Measurements from ENCODE around the gene LIPH.

Gene LIPH

DNA sequence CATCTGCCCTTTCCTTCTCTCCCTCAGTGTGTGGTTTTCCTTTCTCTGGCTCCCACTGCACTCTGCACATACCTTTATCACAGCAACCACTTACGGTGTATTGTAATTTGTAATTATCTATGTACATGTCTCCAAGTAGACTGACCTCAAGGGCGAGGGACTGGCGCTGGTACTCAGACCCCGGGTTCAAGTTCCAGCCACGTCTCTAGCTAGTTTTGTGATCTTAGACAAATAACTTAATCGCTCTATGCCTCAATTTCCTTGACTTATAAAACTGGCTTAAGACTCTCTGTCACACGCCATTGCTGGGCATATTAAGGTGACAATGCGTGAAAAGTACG is 33.1 kb upstream of the LIPH start:
- H3K27ac ChIP-seq = peak overlapping the region; percentile 97
- no peaks in the 10 kb centered on the region for H3K27me3 ChIP-seq
- no peaks in the 10 kb centered on the region for H3K9me3 ChIP-seq
- peaks cover 18 to 24% of the 10 kb centered on the region in 2 experiments for H3K4me1 ChIP-seq (ENCODE audit: control insufficient read depth in 1 of 2, insufficient read depth in 1 of 2, low read depth in 1 of 2, low read length in 1 of 2)
- peaks cover 4% of the 10 kb centered on the region for H3K36me3 ChIP-seq
- peak overlapping the region; percentile 88 to 95 for H3K4me3 ChIP-seq (ENCODE audit: low read depth in 1 of 2, low read length in 1 of 2)
- TF ChIP-seq, protein P1, sequence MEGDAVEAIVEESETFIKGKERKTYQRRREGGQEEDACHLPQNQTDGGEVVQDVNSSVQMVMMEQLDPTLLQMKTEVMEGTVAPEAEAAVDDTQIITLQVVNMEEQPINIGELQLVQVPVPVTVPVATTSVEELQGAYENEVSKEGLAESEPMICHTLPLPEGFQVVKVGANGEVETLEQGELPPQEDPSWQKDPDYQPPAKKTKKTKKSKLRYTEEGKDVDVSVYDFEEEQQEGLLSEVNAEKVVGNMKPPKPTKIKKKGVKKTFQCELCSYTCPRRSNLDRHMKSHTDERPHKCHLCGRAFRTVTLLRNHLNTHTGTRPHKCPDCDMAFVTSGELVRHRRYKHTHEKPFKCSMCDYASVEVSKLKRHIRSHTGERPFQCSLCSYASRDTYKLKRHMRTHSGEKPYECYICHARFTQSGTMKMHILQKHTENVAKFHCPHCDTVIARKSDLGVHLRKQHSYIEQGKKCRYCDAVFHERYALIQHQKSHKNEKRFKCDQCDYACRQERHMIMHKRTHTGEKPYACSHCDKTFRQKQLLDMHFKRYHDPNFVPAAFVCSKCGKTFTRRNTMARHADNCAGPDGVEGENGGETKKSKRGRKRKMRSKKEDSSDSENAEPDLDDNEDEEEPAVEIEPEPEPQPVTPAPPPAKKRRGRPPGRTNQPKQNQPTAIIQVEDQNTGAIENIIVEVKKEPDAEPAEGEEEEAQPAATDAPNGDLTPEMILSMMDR (IDR thresholded peaks at IDR 0.05) = no peak

DNA sequence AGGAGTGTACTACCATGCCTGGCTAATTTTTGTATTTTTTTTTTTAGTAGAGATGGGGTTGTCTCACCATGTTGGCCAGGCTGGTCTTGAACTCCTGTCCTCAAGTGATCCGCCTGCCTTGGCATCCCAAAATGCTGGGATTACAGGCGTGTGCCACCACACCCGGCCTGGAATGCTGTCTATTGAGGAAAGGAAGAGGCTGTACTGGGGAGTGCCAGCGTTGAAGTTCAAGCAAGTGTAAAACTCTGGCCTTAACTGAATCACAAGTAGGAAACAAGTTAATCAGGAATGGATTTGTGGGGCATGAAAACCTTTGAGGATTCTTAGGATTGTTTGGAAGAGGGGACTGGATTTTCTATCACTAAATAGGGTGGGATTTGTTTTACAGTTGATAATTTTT is 32.3 kb upstream of the LIPH start:
- H3K27me3 ChIP-seq = no peaks in the 10 kb centered on the region

DNA sequence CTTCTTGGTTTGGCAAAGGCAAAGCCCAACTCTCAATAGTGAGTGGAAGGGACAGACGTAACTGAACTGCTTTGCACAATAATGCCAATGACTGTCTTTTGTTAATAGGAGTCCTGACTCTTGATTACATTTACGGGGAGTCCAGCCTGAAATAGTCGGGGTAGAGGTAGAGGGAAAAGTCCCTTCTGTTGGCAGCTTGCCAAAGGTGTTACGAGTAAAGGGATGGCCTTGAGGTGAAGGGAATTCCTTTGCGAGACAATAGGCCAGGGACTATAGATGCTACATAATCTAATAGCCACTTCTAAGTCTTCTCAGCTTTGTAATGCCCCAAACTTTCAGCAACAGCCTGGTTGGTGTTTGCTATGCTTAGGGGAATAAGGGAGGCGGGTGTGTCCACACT is 31.5 kb upstream of the LIPH start:
- no peak overlapping the region for H3K27ac ChIP-seq
- H3K9me3 ChIP-seq = no peaks in the 10 kb centered on the region
- peaks cover 18 to 24% of the 10 kb centered on the region in 2 experiments for H3K4me1 ChIP-seq (ENCODE audit: control insufficient read depth in 1 of 2, insufficient read depth in 1 of 2, low read depth in 1 of 2, low read length in 1 of 2)
- TF ChIP-seq, protein P1 (IDR thresholded peaks at IDR 0.05) = no peak
- H3K36me3 ChIP-seq = no peaks in the 10 kb centered on the region
- H3K4me3 ChIP-seq (ENCODE audit: low read depth in 1 of 2, low read length in 1 of 2) = no peak overlapping the region
- no peaks in the 10 kb centered on the region for H3K27me3 ChIP-seq

More for the DNA sequence above, 32.3 kb upstream of the LIPH start:
- peaks cover 18 to 24% of the 10 kb centered on the region in 2 experiments for H3K4me1 ChIP-seq (ENCODE audit: control insufficient read depth in 1 of 2, insufficient read depth in 1 of 2, low read depth in 1 of 2, low read length in 1 of 2)
- H3K36me3 ChIP-seq = no peaks in the 10 kb centered on the region
- no peak overlapping the region for H3K4me3 ChIP-seq (ENCODE audit: low read depth in 1 of 2, low read length in 1 of 2)
- no peaks in the 10 kb centered on the region for H3K9me3 ChIP-seq
- TF ChIP-seq, protein P1 (IDR thresholded peaks at IDR 0.05) = no peak
- no peak overlapping the region for H3K27ac ChIP-seq

DNA sequence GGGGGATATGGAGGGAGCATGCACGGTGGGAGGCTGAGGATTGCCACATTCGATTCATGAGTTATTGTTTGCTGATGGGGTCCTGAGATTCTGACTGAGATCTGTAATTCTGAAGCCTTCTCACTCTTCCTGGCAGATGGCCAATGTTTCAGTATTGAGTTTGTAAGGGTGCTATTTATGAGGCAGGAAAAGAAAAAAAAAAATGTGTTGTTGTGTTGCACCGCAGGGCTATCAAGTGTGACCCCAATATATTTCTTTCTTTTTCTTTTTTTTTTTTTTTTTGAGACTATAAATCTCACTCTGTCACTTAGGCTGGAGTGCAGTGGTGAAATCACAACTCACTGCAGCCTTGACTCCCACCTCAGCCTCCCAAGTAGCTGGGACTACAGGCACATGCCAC is 30.5 kb upstream of the LIPH start:
- no peaks in the 10 kb centered on the region for H3K36me3 ChIP-seq

DNA sequence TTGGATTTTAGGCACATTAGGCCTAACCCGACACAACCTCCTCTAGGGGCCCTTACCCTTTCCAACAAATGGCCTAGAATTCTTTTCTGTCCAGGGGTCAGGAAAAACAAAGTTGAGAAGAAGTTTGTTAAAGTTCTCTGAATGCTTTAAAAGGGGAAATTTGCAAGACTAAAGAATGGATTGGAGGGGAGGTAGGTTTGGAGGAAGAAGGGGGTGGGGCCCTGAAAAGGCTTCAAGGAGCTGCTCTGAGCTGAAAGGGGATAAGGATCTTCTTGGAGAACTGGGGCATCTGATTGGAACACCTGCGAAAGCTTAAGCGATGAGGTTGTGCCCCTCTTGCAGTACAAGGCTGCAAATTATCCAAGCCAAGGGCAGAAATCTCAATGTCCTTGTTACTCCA is 29.8 kb upstream of the LIPH start:
- Histone ChIP-seq H3K4me1 (ENCODE audit: control insufficient read depth in 1 of 2, insufficient read depth in 1 of 2, low read depth in 1 of 2, low read length in 1 of 2) (peaks cover 15 to 16% of the 10 kb centered on the region in 2 experiments), H3K36me3 (no peaks in the 10 kb centered on the region), H3K27me3 (no peaks in the 10 kb centered on the region), H3K4me3 (ENCODE audit: low read depth in 1 of 2, low read length in 1 of 2) (no peak overlapping the region), H3K27ac (no peak overlapping the region), H3K9me3 (no peaks in the 10 kb centered on the region)
- TF ChIP-seq, protein P1 (IDR thresholded peaks at IDR 0.05) = no peak

More for the DNA sequence above, 30.5 kb upstream of the LIPH start:
- TF ChIP-seq, protein P1 (IDR thresholded peaks at IDR 0.05) = no peak
- no peak overlapping the region for H3K4me3 ChIP-seq (ENCODE audit: low read depth in 1 of 2, low read length in 1 of 2)
- H3K4me1 ChIP-seq (ENCODE audit: control insufficient read depth in 1 of 2, insufficient read depth in 1 of 2, low read depth in 1 of 2, low read length in 1 of 2) = peaks cover 17 to 18% of the 10 kb centered on the region in 2 experiments
- H3K27ac ChIP-seq = no peak overlapping the region
- no peaks in the 10 kb centered on the region for H3K27me3 ChIP-seq
- H3K9me3 ChIP-seq = no peaks in the 10 kb centered on the region
